GM19455 (cell line): Measurements from ENCODE around the gene NUAK2.
"Not testable (repeated sequence)": the region's sequence is repeated elsewhere in the genome, so short reads cannot be mapped to it uniquely, and the experiment has no call there.

Experiments used
- ATAC-seq: cut with Tn5 transposase; IDR thresholded peaks from one replicate; pipeline ENCODE4 v1.9.1; 2021; ENCODE audit not compliant: unreplicated experiment

NUAK2 gene

GRCh38 chr1:205321162-205321958 is at the start of gene NUAK2:
TSS of gene NUAK2 (minus strand) at chr1:205321745. CDS start at chr1:205321628, 117 bp downstream.
- ATAC-seq, result peak; percentile 54

GRCh38 chr1:205370780-205371179 is 49.2 kb upstream of the NUAK2 start:
- ATAC-seq, result no peak

- ATAC-seq, result no peak
Observed at GRCh38 chr1:205369701-205370123, 48.2 kb upstream of the NUAK2 start.

- no peak for ATAC-seq
Observed at GRCh38 chr1:205368478-205368877, 46.9 kb upstream of the NUAK2 start.

- ATAC-seq, result no peak
Observed at GRCh38 chr1:205365945-205366463, 44.5 kb upstream of the NUAK2 start.

GRCh38 chr1:205365086-205365485 is 43.5 kb upstream of the NUAK2 start:
- ATAC-seq, result not testable (repeated sequence)

GRCh38 chr1:205360891-205361290 is 39.3 kb upstream of the NUAK2 start:
- ATAC-seq, result no peak

- no peak for ATAC-seq
Observed at GRCh38 chr1:205359771-205360565, 38.4 kb upstream of the NUAK2 start.

- no peak for ATAC-seq
Observed at GRCh38 chr1:205358579-205358978, 37.0 kb upstream of the NUAK2 start.

- no peak for ATAC-seq
Observed at GRCh38 chr1:205357567-205357966, 36.0 kb upstream of the NUAK2 start.

- no peak for ATAC-seq
Observed at GRCh38 chr1:205356440-205357139, 35.0 kb upstream of the NUAK2 start, which contains the start of gene KLHDC8A. TSS of gene KLHDC8A (minus strand) at chr1:205356922. CDS start at chr1:205343604, 13,318 bp downstream.

- ATAC-seq, result no peak
Observed at GRCh38 chr1:205355075-205355453, 33.5 kb upstream of the NUAK2 start.

GRCh38 chr1:205354259-205355074 is 32.9 kb upstream of the NUAK2 start:
- no peak for ATAC-seq

- no peak for ATAC-seq
Observed at GRCh38 chr1:205353612-205354011, 32.1 kb upstream of the NUAK2 start.

GRCh38 chr1:205353191-205353590 is 31.6 kb upstream of the NUAK2 start:
- no peak for ATAC-seq

GRCh38 chr1:205351984-205352713 is 30.6 kb upstream of the NUAK2 start:
- no peak for ATAC-seq

GRCh38 chr1:205350691-205351141 is 29.2 kb upstream of the NUAK2 start:
- no peak for ATAC-seq

GRCh38 chr1:205350124-205350523 is 28.6 kb upstream of the NUAK2 start:
- ATAC-seq, result no peak
